GM10266 (cell line): ENCODE data around the gene FTO.

Source experiments
- DNase-seq: peaks from one replicate; pipeline ENCODE4 v3.0.0; 2012; ENCODE audit errors: extremely low spot score
- CTCF ChIP-seq: IDR thresholded peaks from 2 replicates; pipeline ENCODE4 v1.5.1; 2012; ENCODE audit warnings: mild to moderate bottlenecking, low read depth; ENCODE audit not compliant: control insufficient read depth, insufficient read depth; ENCODE audit errors: missing control alignments

The FTO gene

GRCh38 chr16:53955221-53955875 lies 251.4 kb downstream of the FTO start:
- no peak for TF ChIP-seq CTCF
- no peak for DNase-seq

GRCh38 chr16:53958341-53958880 lies 254.5 kb downstream of the FTO start:
- DNase-seq, result no peak

GRCh38 chr16:53960050-53960812 lies 256.3 kb downstream of the FTO start:
- no peak for DNase-seq
- TF ChIP-seq CTCF, result no peak

More at GRCh38 chr16:53958341-53958880, 254.5 kb downstream of the FTO start:
- no peak for TF ChIP-seq CTCF

- TF ChIP-seq CTCF, result no peak
- no peak for DNase-seq
Observed at GRCh38 chr16:53960954-53961616, 257.1 kb downstream of the FTO start.

GRCh38 chr16:53962041-53962440 lies 258.1 kb downstream of the FTO start:
- DNase-seq, result no peak
- TF ChIP-seq CTCF, result no peak

- no peak for TF ChIP-seq CTCF
- no peak for DNase-seq
Observed at GRCh38 chr16:53964145-53964790, 260.3 kb downstream of the FTO start.
